Fibroblast of mammary gland (primary cell): ENCODE results near the gene NUDT14.

Source experiments
- DNase-seq: peaks from one replicate; pipeline ENCODE4 v3.0.0-alpha.2; 2010; ENCODE audit warnings: low read depth
- H3K4me3 ChIP-seq: 2 replicates; pipeline ENCODE4 v1.5.1; 2011; ENCODE audit warnings: low read depth, mild to moderate bottlenecking, low read length, moderate library complexity; ENCODE audit not compliant: control insufficient read depth
- TF ChIP-seq, protein P1 (sequence below): conservative IDR thresholded peaks from 2 replicates; pipeline ENCODE4 v1.5.1; 2011; ENCODE audit warnings: low read depth, low read length, inconsistent platforms; ENCODE audit not compliant: control insufficient read depth, insufficient read depth

Gene NUDT14

DNA sequence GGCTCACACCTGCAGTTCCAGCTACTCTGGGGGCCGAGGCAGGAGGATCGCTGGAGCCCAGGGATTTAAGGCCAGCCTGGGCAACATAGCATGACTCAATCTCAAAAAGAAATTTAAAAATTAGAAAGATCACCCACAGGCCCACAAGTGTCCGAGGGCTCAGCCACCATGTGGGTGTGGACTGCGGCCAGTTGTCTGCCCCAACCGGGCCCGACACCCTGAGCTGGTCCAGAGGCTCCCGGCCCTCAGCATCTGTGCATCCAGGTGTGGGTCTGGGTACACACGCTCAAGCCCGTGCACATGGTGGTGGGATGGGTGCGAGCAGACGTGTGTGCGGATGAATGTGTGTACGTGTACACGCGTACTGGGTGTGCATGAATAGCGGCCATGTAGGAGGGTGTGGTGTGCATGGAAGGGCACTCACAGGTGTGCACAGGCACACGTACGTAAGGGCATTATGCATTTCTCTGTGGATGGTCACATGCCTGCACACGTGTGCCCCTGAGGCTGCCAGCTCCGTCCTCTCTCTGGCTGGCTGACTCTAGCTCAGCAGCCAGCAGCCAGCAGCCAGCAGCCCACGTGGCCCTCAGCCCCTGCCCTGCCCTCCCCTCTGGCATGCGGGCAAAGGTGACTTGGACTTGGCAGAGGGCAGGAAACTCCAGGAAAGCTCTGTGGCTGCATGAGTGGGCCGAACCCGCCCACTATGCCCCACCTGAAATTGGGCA, 23.3 kb upstream of the NUDT14 start:
- no peak overlapping the region for H3K4me3 ChIP-seq
- TF ChIP-seq, protein P1, sequence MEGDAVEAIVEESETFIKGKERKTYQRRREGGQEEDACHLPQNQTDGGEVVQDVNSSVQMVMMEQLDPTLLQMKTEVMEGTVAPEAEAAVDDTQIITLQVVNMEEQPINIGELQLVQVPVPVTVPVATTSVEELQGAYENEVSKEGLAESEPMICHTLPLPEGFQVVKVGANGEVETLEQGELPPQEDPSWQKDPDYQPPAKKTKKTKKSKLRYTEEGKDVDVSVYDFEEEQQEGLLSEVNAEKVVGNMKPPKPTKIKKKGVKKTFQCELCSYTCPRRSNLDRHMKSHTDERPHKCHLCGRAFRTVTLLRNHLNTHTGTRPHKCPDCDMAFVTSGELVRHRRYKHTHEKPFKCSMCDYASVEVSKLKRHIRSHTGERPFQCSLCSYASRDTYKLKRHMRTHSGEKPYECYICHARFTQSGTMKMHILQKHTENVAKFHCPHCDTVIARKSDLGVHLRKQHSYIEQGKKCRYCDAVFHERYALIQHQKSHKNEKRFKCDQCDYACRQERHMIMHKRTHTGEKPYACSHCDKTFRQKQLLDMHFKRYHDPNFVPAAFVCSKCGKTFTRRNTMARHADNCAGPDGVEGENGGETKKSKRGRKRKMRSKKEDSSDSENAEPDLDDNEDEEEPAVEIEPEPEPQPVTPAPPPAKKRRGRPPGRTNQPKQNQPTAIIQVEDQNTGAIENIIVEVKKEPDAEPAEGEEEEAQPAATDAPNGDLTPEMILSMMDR = no peak
- peak; percentile 33 for DNase-seq

DNA sequence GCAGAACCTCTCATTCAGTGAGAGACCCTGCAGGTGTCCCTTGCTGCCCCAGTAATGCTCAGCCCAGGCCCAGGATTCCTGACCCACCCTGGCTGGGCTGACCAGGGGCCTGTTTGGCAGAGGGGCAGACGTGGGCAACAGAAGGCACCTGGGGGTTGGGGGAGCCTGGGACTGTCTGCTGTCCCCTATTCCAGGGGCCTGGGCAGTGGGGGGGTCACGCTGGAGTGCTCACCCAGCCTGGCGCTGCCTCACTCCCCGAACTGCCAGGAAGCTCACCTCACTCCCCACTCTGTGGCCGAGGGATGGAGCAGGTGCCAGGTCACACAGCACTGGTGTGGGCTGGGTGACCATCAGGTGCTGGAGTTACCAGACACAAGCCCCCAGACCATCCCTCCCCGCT, 22.6 kb upstream of the NUDT14 start:
- H3K4me3 ChIP-seq = no peak overlapping the region
- TF ChIP-seq, protein P1 = no peak
- no peak for DNase-seq

DNA sequence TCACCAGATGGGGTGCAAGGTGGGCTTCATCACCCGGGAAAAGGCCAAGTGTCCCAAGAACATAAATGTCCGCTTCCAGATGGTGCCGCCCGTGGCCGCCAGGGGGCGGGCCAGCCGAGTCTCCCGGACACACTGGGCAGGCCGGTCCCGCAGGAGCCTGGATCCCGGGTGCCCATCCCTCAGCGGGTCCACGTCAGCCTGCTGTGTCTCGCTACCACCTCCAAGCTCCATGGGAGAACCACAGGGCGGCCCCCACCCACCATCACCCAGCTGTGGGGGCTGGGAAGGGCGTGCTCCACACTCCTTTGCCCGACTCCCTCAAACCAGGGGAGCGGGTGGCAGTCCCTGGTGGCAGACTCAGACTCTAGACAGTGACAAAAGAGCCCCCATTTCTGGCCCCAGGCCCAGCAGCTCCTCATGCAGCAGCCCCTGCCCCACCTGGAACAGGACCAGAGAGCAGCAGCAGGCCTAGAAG, 22.0 kb upstream of the NUDT14 start:
- TF ChIP-seq, protein P1 = peak; percentile 63
- H3K4me3 ChIP-seq = no peak overlapping the region
- DNase-seq = peak; percentile 49

DNA sequence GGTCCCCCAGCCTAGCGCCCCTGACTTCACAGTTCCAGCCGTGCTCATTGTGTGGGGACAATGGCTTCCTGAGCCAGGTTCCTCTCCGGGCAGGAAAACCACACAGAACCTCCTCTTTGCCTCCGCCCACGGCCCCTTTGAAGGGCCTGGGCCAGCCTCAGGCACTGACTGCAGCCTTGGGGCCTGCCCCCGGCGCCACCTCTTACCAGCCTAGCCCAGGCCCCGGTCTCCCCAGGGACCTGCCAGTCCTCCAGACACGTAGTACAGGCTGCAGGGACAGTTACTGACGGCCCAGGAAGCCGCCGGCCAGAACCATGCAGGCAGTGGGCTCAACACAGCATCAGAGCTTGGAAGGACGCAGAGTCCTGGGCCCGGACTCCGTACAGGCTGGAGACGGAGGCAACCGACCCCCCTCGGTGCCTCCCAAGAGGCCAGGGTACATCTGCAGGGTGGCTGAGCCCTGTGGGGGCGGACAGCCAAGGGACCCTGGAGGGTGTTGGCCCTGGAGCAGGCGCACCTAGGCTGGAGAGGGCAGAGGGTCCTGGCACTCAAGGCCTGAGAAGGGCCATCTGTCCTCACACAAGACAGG, 20.9 kb upstream of the NUDT14 start:
- DNase-seq = no peak
- no peak overlapping the region for H3K4me3 ChIP-seq
- TF ChIP-seq, protein P1 = no peak

DNA sequence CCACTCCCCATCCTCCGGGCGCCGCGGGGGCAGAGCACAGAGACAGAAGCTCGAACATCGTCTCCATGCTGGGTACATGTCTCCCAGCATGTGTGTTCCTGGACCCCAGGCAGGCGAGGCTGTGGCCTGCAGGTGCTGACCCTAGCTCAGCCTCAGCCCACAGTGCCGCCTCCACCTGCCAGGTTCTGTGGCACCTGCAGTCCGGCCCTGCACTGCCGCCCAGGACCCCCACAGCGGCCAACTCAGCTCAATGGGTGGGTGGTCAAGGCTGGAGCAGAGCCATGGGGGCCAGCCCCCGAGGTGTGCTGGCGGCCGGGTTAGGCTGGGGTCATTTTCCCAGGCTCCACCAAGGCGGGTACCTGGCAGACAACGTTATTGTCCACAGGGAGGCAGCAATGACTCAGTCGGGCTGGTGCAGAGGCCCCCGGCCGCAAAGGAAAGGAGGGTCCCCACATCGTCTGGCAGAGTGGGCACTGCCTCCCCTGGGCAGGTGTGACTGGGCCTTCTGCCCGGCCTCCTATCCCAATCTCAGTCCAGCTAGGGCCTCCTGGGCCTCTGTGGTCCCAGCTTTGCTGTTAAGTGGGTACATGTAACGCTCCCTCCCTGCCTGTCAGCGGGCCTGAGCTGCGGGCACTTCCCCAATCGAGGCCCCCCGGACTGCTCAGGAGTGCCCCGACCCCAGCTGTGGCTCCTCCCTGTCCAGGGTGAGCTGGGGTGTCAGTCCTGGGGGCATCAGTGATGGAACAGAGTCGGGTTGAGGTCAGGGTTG, 20.2 kb upstream of the NUDT14 start:
- no peak for DNase-seq
- TF ChIP-seq, protein P1 = no peak
- no peak overlapping the region for H3K4me3 ChIP-seq

DNA sequence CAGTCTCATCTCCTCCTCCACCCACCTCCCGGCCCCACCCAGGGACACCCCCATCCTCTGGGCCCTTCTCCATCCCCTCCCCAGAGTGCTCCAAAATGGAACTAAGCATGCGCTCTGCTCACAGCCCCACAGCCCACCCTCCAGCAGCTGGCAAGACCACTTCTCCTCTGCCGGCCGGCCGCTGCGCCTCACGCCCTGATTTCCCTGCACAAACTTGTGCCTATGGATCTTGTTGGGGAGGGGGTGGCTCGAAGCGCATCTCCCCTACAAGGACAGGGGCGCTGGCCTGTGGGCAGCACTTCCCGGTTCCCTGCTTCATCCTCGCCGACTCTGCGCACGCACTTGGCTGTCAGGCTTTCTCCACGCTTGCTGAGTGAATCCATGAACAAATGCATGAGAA, 19.5 kb upstream of the NUDT14 start:
- TF ChIP-seq, protein P1 = no peak
- no peak overlapping the region for H3K4me3 ChIP-seq
- DNase-seq = no peak
